GM20000 (cell line): ENCODE measurements around the gene PARD3.

Source experiments
- DNase-seq: peaks from one replicate; pipeline ENCODE4 v3.0.0; 2012; ENCODE audit warnings: low spot score
- CTCF ChIP-seq: IDR thresholded peaks from 2 replicates; pipeline ENCODE4 v1.5.1; 2012; ENCODE audit warnings: mild to moderate bottlenecking, control low read depth; ENCODE audit errors: extremely low read depth, missing control alignments

Gene PARD3

GRCh38 chr10:34835908-34836508 lies 20.9 kb upstream of the PARD3 start:
- DNase-seq: peak; percentile 34
- no peak for TF ChIP-seq CTCF

GRCh38 chr10:34834274-34834673 lies 19.2 kb upstream of the PARD3 start:
- no peak for DNase-seq
- TF ChIP-seq CTCF: no peak

GRCh38 chr10:34830217-34830822 lies 15.2 kb upstream of the PARD3 start:
- DNase-seq: no peak
- TF ChIP-seq CTCF: no peak

GRCh38 chr10:34826857-34827766 lies 12.0 kb upstream of the PARD3 start:
- no peak for DNase-seq
- TF ChIP-seq CTCF: no peak

- no peak for TF ChIP-seq CTCF
- DNase-seq: no peak
Measured at GRCh38 chr10:34826221-34826620, 11.1 kb upstream of the PARD3 start.

GRCh38 chr10:34825414-34825813 lies 10.3 kb upstream of the PARD3 start:
- no peak for DNase-seq
- TF ChIP-seq CTCF: no peak

GRCh38 chr10:34824870-34825269 lies 9.8 kb upstream of the PARD3 start:
- DNase-seq: no peak
- TF ChIP-seq CTCF: no peak
